OCI-M2 (cell line): ENCODE data around the gene MNX1.

Experiments used
- DNase-seq: peaks from one replicate; lab custom pipeline; 2025; ENCODE audit not compliant: unreplicated experiment; lab: John Stamatoyannopoulos, UW

MNX1 gene

DNA sequence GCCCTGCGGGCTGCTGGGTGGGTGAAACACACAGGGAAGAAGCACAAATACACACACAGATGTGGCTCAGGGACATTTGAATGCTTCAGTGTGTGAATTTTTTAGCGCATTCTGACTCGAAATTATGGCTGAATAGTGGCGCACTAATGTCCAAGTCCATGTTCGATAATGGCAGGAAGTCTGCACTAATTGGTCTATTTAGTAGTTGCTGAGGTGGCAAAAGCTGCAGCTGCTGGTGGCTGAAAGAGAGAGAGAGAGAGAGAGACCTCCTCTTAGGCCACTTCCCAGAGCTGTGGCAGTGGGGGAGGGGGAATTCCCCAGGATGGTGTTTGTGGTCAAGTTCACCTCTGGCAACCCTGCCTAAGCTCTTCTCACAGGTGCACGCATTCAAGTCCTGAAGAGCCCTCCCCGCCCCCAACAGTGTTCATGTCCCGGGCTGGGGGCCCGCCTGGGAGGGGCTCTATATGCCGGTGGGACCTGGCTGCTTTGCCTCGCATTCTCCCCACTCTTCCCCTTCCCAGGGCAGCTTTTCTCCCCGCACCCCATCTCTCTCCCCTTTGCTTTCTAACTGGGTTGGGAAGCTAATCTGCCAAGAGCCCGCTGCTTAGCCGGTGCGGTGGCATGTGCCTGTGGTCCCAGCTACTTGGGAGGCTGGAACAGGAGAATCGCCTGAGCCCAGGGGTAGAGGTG lies 6.0 kb upstream of the MNX1 start:
- DNase-seq = no peak

DNA sequence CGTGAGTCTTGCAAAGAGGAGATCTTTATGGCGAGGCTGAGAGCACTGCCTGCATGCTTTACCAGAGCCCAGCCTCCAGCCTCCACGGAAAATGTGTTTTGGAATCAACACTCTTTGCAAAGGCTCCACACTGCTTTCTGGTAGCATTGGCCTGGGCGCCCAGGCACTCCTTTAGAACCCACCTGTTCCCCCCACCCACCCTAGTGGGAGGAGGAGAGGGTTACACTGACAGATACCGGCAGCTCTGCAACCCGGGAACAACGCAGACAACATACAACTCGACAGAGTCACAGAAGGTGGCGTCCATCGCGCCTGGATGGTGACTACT lies 5.5 kb upstream of the MNX1 start:
- no peak for DNase-seq

DNA sequence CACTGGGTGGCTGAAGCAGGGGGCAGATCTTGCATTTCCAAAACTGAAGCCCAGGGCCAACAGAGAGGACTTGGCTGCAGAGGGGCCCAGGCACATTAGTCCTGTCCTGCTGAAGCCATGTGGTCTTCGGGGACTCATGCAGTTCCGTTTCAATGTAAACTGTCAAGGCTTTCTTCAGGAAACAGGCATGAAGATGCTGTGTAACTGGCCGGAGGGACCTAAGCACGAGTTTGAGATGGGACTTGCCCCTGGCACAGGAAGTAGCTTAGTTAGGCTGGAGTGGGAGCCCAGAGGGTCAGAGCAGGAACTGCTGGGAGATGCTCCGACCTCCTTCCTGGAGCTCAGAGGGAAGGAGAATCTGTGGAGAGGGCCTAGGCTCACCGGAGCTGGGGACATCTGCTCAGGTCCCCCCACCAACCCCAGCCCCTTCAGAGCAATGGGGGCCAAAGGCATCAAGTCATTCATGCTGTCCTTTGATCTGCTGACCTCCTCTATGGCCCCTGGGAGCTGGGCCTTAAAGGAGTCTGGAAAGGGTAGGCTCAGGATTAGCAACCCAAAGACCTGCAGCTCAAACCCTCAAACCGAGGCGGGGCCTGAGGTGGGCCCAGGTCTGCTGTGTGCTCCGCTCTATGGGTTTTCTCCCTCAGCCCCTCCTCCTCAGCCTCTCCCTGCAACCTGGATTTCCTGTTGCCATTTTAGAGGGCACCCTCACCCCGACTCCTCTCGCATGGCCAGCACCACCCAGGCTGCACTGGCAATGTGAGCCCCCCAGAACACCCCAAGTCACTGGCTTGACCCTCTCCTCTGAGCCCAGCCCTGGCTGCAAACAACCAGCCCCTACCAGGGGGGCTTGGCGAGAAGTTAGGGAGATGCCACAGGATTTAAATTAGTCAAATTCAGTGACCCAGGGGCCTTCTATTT lies 4.4 kb upstream of the MNX1 start:
- no peak for DNase-seq

DNA sequence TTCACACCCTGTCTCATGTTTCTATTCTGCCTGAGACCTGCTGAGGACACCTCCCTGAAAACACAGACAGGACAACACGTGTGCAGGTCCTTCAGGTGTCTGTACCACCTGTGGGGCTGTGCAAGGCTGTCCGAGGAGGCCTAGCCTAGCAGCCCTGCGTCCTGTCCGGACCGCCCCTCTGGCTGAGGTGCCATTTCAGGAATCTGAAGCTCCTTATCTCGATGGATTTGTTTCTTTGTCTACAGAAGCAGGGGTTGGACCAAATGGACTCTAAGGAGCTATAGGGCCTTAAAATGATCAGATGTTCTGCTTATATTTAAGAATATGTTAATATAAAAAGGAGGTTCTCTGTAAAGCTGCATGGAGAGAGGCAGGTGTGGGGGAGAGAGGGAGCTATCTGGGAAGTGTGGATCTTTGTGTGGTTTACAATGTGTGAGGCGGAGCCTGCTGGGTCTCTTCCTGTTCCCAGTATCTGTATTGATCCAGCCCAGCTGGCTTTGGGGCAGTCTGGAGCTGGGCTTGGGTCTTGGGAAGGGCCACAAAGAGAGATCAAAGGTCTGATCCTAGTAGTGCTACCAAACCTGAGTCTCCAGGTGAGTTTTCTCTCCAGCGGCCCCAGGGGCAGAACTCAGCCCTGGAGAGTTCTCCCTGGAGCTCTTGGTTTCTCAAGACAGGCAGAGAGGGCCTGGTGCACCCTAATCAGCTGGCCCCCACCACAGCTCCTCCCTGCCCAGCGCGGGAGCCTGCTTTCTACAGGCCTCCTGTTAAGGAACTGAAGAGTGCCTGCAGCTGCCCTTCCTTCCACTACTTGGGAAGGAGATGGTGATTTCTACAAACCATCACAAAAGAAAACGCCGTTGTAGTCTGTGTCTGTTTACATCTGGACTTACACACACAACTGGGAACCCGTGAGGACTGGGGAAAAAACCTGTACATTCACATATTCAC lies 3.4 kb upstream of the MNX1 start:
- DNase-seq = no peak

DNA sequence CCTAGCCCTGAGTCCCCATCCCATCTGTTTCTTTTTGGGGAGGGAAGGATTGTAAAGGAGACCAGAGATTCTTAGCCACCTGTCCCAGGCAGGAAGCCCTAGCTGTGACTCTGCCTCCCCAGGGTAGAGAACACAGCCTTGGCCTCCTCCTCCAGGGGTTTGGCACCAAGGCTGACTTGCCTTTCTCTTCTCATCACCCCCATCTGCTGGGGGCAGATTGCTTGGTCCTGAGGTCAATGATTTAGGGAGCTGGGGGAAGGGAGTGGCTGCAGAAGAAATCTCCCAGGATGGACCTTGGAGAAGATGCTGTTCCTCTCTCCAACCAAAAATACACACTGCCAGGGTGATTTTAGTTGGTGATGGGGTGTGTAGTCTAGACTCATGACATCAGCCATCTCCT lies 2.6 kb upstream of the MNX1 start:
- no peak for DNase-seq

DNA sequence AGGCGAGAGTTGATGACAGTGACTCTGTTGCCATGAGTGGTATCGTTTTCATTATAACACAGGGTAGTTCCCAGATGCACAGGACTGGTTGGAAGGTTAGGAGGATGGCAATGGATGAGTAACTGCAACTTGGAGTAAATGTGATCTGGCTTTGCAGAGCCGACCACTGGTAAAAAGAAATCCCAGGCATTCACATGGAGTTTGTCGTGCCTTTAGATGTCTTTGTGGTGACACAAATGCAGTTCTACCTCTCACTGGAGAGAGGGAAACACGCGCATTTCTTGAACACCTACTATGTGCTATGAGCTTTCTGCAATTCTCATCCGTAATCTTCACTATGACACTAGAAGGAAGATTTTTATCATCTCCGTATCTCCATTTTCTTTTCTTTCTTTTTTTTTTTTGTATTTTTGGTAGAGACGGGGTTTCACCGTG lies 1.7 kb upstream of the MNX1 start:
- DNase-seq = no peak

DNA sequence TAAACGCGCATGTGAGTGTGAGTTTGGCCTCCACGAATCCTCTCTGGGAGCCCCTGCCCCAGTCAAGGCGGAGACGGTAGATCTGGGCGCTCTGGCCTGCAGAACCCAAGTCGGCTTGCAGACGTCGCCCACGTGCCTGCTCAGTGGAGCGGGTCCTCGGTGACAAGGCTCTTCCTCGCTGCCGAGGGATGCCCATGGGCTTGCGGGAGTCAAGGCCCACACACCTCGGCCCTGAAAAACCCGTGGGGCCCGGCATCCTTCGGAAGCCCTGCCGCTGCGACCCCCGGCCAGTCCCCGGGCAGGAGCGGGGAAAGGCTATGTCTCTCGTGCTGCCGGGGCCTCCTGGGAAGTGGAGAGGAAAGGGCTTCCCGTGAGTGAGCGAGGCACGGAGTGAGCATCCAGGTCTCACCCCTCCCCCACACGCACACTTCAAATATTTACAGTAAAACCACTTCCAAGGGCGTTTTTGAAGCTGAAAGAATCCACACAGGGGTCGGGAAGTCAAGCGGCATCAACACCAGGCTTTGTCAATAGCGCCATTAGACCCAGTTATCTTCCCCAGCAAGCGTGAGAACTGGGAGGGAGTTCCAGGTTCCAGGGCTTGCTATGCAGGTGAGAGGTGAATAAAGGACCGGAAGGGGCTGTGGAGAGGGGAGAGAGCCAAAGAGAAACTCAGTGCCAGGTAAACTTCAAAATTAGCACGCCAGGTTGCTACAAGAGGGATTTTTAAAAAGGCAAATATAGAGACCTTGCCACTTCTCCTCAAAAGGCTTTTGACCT lies 1.1 kb upstream of the MNX1 start:
- no peak for DNase-seq

DNA sequence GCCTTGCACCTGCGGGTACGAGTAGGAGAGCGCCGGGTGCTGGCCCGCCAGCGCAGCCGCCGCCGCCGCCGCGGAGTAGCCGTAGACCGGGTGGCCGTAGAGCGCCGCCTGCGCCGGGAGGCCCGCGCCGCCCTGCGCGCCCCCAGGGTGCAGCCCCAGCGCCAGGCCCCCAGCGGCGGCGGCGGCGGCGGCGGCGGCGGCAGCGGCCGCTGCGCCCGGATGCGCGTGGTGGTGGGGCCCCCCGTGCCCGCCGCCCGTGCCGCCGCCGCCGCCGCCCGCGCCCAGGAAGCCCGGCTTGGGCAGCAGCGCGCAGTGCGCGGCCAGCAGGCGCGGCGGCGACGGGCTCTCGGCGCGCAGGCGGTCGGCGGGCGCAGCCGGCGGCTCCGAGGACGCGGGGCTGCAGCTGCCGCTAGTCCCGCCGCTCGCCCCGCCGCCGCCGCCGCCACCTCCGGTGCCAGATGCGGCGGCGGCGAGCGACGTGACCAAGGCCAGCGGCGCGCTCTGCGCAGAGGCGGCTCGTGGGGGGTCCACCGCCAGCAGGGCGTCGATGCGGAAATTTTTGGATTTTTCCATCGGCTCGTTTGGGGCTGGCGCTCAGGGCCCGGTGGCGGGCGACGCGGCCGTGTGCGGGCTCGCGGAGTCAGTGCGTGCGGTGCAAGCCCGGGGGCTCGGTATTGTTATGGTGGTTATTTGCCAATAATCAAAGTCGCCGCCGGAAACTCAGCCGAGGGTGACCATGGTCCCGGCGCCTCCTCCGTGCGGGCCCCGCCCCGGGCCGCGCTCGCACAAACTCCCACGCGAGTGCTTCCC lies 480 bp downstream of the MNX1 start:
- no peak for DNase-seq

DNA sequence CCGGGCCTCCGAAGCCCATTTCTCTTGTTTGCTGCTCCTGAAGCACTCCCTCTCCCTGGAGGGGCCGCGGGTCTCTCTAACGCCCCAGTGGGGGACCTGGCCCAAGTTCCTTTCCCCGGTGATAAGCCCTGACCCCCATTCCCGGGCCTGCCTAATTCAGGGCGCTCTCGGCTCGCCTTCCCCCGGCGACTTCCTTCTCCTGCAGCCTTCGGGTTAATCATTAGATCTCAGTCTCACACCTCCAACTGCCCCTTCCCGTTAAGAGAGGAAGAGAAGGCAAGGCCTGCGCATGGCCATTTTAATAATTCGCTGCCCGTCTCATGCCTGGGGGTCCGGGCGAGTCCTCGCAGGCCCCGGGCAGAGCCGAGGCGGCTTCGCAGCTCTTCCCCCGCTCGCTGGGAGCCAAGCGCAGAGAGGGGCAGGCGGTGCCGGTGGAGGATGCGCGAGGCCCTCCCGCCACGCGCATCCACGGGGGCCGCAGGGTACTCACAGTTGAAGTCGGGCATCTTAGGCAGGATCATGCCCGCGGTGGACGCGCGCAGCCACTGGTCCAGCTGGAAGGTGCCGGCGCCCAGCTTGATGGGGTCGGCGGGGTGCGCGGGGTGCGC lies 1.2 kb downstream of the MNX1 start:
- DNase-seq = no peak

DNA sequence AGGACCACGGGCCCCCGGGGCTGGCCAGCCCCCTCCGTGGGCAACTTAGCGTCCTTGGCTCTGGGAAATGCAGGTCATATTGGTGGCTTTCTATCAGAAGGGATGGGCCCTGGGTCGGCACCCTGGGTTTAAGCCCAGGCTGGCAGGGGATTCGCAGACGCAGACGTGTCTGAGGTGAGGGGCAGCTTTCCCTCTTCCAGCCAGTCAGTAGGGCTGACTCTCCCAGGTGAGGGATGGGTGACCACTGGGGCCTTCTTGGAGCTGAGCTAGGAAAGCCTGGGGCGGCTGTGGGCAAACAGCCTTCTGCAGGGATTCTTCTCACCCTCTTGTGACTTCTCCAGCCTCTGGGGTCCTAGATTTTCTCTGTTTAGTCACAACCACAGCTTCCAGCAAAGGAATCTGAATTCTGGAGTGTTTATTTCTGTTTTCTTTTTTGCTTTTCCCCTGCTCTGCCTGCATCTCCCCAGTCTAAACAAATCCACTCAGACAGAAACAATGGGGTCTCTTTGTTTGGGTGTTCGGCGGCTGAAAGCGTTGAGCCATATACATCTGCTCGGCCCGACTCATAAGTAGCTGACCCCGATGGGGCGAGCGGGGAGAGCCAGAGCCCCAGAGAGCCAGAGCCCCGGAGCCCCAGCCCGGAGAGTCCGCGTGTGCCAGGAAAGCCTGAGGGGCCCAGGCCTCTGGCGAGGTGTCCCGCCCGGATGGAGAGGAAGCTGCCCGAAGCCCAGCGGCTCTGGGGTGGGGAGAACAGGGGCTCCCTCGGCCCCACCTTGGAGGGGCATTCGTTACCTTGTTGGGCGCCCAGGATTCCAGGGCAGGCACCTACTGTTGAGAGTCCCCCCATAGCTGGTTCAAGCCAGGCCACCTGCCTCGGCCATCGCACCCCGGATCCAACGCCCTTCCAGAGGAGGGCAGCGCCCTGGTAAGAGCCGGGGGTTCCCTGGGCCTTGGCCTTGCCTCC lies 2.0 kb downstream of the MNX1 start:
- no peak for DNase-seq

DNA sequence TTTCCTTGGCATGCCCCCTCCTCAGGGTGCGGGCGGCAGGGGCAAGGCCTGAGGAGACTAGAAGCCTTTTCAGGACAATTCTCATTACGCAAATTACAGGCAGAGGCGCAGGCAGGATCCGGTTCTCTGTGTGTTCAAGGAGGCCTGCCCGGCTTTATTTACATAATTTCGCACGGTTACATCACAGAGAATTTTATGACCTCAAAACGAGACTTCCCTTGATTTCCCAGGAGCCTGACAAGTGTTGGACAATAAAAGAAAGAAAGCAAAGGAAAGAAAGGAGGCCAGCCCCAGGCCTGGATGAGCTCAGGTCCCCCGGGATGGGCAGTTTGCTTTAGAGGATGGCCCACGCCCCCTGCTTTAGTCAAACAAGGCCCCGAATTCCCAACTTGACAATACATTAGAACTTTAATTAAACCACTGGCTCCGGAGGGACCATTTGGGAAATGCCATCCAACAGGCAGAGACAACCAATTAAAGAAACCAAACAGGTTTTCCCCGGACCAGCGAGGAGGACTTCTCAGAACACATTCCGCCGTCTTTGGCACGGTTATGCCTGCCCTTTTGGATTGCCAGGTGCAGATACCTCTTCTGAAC lies 2.9 kb downstream of the MNX1 start:
- no peak for DNase-seq

DNA sequence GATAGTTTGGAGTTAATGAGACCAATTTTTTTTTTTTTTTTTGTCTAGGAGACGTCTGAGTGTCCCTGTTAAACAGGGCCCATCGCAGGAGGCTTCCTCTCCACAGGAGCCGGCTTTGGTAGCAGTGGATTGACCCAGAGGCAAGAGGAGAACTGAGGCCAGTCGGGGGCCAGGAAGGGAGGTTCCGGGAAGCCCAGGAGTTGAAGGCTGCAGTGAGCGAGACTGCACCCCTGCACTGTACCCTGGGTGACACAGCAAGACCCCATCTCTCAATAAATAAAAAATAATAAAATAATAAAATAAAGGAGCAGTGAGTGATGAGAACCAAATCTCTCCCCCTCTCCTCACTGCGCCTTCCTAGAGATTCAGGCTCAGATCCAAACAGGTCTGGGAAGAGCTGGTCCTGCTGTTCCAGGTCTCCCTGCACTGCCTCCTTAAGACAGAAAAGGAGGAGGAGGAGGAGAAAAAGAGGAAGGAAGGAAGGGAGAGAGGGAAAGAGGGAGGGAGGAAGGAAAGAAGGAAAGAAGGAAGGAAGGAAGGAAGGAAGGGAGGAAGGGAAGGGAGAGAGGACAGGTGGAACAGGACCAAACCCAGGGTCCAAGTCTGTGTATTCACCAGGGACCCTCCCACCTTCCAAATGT lies 3.5 kb downstream of the MNX1 start:
- no peak for DNase-seq

DNA sequence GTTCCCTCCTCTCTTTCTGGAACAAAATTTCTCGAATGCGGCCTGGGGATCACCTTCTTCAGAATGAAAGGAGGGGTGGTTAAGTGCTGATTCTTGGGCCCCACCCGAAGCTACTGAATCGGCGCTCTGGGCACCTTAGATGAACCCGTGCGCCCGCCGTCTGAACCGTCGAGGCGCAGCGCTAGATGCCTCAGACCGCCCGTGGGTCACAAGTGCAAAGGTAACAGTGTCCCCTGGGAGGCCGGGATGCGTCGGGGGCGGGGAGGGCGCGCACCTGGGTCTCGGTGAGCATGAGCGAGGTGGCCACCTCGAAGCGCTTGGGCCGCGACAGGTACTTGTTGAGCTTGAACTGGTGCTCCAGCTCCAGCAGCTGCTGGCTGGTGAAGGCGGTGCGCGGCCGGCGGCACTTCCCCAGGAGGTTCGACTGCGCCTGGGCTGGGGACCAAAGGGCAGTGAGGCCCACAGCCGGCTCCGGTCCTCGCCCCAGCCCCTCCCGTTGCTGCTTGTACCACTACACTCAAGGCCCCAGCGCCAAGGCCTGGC lies 4.2 kb downstream of the MNX1 start:
- no peak for DNase-seq

DNA sequence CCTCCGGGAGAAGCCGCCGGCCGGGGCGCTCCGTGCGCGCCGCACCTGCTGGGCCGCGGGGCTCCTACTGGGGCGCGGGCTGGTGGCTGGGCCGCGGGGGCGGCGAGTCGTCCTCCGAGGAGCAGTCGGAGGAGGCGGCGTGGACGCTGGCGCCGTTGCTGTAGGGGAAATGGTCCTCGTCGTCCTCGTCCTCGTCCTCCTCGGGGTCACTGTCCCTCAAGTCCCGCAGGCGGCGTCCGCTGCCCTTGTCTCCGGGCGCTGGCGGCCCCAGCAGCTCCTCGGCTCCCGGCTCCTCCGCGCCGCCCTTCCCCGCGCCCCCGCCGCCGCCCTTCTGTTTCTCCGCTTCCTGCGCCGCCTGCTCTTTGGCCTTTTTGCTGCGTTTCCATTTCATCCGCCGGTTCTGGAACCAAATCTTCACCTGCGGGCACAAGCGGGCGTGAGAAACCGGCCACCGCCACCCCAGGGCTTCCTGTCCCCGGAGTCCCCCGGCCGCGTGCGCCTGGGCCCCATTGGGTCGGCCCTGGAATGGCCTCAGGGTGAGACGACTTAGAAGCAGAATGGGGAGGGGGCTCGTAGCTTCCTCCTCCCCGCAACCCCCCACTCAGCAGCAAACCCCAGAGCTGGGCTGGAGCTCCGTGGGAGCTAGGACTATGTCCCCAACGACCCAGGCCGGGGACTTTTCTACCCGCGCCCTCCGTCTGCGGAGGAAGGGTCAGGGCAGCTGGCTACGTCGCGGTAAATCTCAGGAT lies 4.8 kb downstream of the MNX1 start:
- no peak for DNase-seq

DNA sequence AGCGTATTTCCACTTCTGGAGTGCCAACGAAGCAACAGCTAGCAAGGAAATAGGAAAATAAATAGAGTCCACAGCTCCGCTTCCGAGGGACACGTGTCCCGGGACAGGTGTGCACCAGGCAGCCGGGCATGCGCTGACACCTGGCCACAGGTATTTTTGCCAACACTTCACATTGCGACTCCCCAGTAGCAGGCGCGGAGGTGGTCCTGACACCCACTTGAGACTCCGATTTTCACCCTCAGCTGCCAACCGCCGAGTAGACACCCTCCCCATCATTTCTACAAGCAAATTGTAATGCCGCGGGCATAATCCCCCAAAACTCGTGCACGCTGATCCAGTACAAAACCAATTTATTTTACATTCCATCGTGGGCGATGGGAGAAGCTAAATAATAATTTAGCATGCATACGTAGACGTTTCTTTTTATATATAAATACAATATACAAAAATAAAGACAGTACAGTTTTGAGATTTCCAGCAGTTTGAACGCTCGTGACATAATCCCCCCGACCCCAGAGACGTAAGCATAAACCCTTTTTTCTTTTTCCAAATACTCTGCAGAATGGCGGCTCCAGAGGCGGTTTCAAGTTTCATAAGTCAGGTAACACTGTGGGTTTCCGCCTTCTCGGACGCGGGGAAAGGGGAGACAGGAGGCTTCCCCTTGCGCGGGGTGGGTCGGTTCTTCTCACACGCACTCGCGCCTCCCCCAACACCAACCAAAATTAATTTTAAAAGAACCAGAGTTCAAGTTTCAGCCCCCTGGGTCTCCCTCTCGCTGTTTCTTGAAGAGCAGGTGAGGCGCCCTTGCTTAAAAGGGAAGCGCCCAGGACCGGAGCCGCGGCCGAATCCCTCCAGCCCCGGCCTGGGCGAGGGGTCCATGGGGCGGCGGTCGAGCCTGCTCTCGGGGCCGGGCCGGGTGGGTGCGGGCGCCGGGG lies 5.7 kb downstream of the MNX1 start:
- no peak for DNase-seq
